HepG2 (cell line): ENCODE measurements around the gene IFNK. TPM values are rescaled to one million over a fixed set of nuclear protein-coding genes. Genes with fewer than 3 reads are reported as not detected.
A peak's percentile ranks its signal among the peaks of the same experiment; 100 is the strongest.

ENCODE experiments used
- HDAC1 ChIP-seq: sonication (generic); formaldehyde crosslinking; IDR thresholded peaks from 2 replicates; pipeline ENCODE4 v1.5.1; 2020; ENCODE audit warnings: mild to moderate bottlenecking, missing genetic modification reagents
- KDM2A ChIP-seq: sonication (generic); formaldehyde crosslinking; IDR thresholded peaks from 2 replicates; pipeline ENCODE4 v1.4.0; 2020; ENCODE audit warnings: low read depth, missing genetic modification reagents, borderline replicate concordance
- ZNF589 ChIP-seq: sonication (generic); formaldehyde crosslinking; conservative IDR thresholded peaks from 2 replicates; pipeline ENCODE4 v1.8.0; 2022; ENCODE audit warnings: mild to moderate bottlenecking, moderate library complexity, missing genetic modification reagents
- ZNF709 ChIP-seq: sonication (generic); formaldehyde crosslinking; IDR thresholded peaks from 2 replicates; pipeline ENCODE4 v1.5.0; 2020; ENCODE audit warnings: mild to moderate bottlenecking, missing genetic modification reagents
- polyA plus RNA-seq, 8 experiments: library from polyadenylated mRNA; depleted of rRNA in 3 of 8; stranded (reverse) in 7 of 8; unstranded in 1 of 8; fragments of >200 nt; fragmentation: Illumina TruSeq in 4 of 8; extraction: Trizol in 4 of 8; gene quantifications; 2 replicates each; pipeline versions ENCODE4 v1.2.1 to v1.2.3, GENCODE V29; 2011 to 2016; ENCODE audit warnings: low read depth in 4 of 8, missing spikeins in 1 of 8, mixed read lengths in 1 of 8; ENCODE audit not compliant: insufficient read depth in 1 of 8
- total RNA-seq, 5 experiments: library from RNA; depleted of rRNA; stranded (reverse); fragments of >200 nt; fragmentation: Illumina TruSeq; extraction: Trizol; gene quantifications; 2 replicates each; pipeline ENCODE4 v1.2.3, GENCODE V29; 2016; ENCODE audit warnings: low read depth in 1 of 5
- TF ChIP-seq, protein P1 (sequence below): sonication (generic); formaldehyde crosslinking; IDR thresholded peaks from 2 replicates; pipeline ENCODE4 v1.5.1; 2020; ENCODE audit warnings: mild to moderate bottlenecking, missing genetic modification reagents, moderate library complexity
- TF ChIP-seq, protein P2 (sequence below): sonication (generic); formaldehyde crosslinking; conservative IDR thresholded peaks from 2 replicates; pipeline ENCODE4 v1.4.0; 2020; ENCODE audit warnings: missing genetic modification reagents
- TF ChIP-seq, protein P3 (sequence below): sonication (generic); formaldehyde crosslinking; IDR thresholded peaks from 2 replicates; pipeline ENCODE4 v1.8.1; 2023; ENCODE audit warnings: mild to moderate bottlenecking, moderate library complexity, missing genetic modification reagents
- TF ChIP-seq, protein P4 (sequence below): sonication (generic); formaldehyde crosslinking; IDR thresholded peaks from 2 replicates; pipeline ENCODE4 v1.4.0; 2020; ENCODE audit warnings: mild to moderate bottlenecking, missing genetic modification reagents, borderline replicate concordance
- TF ChIP-seq, protein P5 (sequence below): sonication (generic); formaldehyde crosslinking; IDR thresholded peaks from 2 replicates; pipeline ENCODE4 v1.4.0; 2020; ENCODE audit warnings: missing genetic modification reagents

Gene IFNK
- total and polyA plus RNA-seq, 2 of the 13 experiments (the other 11 are each of a cell fraction or from before 2014, with no cell fraction given): not detected

DNA sequence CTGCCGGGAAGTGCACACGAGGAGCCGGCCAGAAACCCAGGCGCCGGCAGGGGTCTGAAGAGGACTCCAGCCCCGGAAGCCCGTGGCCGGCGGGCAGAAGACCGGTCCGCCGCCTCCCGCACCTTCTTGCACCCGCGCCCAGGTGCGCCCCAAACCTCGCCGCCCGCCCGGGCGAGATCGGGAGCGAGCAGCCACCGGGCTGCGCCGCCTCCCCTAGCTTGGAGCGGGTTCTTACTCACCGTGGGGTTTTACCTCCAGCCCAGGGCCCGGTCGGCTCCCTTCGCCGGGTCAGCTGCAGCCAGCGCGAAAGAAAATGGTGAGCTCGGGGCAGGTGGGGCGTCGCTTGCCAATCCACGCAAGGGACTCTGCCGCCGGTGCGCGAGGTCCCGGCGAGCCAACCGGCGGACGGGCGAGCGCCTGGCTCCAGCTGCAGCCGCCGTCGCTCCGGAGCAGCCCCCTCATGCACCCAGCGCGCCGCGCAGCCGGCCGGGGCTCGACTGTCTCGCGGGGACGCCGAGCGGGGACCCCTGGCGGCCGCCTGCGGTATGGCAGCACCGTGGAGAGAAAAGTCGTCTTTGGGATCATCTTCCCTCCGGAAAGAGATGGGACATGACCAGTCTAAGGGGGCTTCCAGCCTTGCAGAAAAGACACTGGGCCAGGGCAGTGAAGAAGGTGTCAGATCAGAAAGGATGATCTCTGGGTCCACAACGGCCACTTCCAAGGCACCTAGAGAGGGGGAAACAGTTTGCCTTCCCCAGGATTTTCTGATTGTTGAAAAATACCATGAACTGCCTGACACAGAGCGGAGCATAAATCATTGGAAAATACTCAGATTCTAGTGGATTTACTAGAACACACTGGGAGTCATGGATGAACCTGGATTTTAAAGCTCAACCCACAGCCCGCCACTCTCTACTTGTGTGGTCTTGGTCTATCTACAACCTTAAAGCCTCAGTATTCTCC is 5.5 kb downstream of the IFNK start, which contains the start of gene MOB3B (continued):
- TF ChIP-seq, protein P1, sequence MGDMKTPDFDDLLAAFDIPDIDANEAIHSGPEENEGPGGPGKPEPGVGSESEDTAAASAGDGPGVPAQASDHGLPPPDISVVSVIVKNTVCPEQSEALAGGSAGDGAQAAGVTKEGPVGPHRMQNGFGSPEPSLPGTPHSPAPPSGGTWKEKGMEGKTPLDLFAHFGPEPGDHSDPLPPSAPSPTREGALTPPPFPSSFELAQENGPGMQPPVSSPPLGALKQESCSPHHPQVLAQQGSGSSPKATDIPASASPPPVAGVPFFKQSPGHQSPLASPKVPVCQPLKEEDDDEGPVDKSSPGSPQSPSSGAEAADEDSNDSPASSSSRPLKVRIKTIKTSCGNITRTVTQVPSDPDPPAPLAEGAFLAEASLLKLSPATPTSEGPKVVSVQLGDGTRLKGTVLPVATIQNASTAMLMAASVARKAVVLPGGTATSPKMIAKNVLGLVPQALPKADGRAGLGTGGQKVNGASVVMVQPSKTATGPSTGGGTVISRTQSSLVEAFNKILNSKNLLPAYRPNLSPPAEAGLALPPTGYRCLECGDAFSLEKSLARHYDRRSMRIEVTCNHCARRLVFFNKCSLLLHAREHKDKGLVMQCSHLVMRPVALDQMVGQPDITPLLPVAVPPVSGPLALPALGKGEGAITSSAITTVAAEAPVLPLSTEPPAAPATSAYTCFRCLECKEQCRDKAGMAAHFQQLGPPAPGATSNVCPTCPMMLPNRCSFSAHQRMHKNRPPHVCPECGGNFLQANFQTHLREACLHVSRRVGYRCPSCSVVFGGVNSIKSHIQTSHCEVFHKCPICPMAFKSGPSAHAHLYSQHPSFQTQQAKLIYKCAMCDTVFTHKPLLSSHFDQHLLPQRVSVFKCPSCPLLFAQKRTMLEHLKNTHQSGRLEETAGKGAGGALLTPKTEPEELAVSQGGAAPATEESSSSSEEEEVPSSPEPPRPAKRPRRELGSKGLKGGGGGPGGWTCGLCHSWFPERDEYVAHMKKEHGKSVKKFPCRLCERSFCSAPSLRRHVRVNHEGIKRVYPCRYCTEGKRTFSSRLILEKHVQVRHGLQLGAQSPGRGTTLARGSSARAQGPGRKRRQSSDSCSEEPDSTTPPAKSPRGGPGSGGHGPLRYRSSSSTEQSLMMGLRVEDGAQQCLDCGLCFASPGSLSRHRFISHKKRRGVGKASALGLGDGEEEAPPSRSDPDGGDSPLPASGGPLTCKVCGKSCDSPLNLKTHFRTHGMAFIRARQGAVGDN (CRISPR knock-in tag): peak; percentile 77
- TF ChIP-seq, protein P2, sequence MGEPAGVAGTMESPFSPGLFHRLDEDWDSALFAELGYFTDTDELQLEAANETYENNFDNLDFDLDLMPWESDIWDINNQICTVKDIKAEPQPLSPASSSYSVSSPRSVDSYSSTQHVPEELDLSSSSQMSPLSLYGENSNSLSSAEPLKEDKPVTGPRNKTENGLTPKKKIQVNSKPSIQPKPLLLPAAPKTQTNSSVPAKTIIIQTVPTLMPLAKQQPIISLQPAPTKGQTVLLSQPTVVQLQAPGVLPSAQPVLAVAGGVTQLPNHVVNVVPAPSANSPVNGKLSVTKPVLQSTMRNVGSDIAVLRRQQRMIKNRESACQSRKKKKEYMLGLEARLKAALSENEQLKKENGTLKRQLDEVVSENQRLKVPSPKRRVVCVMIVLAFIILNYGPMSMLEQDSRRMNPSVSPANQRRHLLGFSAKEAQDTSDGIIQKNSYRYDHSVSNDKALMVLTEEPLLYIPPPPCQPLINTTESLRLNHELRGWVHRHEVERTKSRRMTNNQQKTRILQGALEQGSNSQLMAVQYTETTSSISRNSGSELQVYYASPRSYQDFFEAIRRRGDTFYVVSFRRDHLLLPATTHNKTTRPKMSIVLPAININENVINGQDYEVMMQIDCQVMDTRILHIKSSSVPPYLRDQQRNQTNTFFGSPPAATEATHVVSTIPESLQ (CRISPR knock-in tag): no peak
- TF ChIP-seq ZNF709 (CRISPR knock-in tag) (peak; percentile 41; the same call in 1 of the 2 replicates), HDAC1 (CRISPR knock-in tag) (0 out of 2 replicates have a peak, but pooled peaks have one; percentile 36), KDM2A (CRISPR knock-in tag) (peak; percentile 71; the same call in 1 of the 2 replicates), ZNF589 (CRISPR knock-in tag) (0 out of 2 replicates have a peak, but pooled peaks have one; percentile 47)
- TF ChIP-seq, protein P3, sequence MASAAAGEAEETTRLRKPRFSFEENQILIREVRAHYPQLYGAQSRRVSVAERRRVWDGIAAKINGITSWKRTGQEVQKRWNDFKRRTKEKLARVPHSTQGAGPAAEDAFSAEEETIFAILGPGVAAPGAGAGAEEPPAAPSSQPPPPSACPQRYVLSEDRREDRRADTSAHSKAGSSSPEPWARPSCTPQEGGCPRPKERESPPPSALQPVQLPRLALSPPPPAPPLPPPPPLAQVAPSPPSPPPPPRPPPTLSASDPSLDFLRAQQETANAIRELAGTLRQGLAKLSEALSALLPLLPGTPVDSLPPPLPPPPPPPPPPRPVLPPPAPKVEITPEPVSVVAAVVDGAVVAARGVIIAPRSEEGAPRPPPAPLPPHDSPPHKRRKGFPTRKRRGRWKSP (CRISPR knock-in tag): 0 out of 2 replicates have a peak, but pooled peaks have one; percentile 79
- TF ChIP-seq, protein P4, sequence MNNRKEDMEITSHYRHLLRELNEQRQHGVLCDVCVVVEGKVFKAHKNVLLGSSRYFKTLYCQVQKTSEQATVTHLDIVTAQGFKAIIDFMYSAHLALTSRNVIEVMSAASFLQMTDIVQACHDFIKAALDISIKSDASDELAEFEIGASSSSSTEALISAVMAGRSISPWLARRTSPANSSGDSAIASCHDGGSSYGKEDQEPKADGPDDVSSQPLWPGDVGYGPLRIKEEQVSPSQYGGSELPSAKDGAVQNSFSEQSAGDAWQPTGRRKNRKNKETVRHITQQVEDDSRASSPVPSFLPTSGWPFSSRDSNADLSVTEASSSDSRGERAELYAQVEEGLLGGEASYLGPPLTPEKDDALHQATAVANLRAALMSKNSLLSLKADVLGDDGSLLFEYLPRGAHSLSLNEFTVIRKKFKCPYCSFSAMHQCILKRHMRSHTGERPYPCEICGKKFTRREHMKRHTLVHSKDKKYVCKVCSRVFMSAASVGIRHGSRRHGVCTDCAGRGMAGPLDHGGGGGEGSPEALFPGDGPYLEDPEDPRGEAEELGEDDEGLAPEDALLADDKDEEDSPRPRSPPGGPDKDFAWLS (CRISPR knock-in tag): no peak
- TF ChIP-seq, protein P5, sequence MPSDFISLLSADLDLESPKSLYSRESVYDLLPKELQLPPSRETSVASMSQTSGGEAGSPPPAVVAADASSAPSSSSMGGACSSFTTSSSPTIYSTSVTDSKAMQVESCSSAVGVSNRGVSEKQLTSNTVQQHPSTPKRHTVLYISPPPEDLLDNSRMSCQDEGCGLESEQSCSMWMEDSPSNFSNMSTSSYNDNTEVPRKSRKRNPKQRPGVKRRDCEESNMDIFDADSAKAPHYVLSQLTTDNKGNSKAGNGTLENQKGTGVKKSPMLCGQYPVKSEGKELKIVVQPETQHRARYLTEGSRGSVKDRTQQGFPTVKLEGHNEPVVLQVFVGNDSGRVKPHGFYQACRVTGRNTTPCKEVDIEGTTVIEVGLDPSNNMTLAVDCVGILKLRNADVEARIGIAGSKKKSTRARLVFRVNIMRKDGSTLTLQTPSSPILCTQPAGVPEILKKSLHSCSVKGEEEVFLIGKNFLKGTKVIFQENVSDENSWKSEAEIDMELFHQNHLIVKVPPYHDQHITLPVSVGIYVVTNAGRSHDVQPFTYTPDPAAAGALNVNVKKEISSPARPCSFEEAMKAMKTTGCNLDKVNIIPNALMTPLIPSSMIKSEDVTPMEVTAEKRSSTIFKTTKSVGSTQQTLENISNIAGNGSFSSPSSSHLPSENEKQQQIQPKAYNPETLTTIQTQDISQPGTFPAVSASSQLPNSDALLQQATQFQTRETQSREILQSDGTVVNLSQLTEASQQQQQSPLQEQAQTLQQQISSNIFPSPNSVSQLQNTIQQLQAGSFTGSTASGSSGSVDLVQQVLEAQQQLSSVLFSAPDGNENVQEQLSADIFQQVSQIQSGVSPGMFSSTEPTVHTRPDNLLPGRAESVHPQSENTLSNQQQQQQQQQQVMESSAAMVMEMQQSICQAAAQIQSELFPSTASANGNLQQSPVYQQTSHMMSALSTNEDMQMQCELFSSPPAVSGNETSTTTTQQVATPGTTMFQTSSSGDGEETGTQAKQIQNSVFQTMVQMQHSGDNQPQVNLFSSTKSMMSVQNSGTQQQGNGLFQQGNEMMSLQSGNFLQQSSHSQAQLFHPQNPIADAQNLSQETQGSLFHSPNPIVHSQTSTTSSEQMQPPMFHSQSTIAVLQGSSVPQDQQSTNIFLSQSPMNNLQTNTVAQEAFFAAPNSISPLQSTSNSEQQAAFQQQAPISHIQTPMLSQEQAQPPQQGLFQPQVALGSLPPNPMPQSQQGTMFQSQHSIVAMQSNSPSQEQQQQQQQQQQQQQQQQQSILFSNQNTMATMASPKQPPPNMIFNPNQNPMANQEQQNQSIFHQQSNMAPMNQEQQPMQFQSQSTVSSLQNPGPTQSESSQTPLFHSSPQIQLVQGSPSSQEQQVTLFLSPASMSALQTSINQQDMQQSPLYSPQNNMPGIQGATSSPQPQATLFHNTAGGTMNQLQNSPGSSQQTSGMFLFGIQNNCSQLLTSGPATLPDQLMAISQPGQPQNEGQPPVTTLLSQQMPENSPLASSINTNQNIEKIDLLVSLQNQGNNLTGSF (CRISPR knock-in tag): 0 out of 2 replicates have a peak, but pooled peaks have one; percentile 23
